KBM-7 (cell line): Measurements from ENCODE around the gene TCP11X1.
"Not testable (repeated sequence)": the region's sequence is repeated elsewhere in the genome, so short reads cannot be mapped to it uniquely, and the experiment has no call there.

Experiments
- DNase-seq: peaks from one replicate; pipeline ENCODE4 v3.0.0-alpha.2; 2015
- in situ Hi-C: fragments of 300-500 bp; cut with MboI; formaldehyde crosslinking; loops from 2 replicates; pipeline ENCODE4 v1.14.3; 2020; ENCODE audit warnings: low sequenced_read_pairs, low pct_unique_long_range_greater_than_20kb, mixed read lengths

TCP11X1 gene

DNA sequence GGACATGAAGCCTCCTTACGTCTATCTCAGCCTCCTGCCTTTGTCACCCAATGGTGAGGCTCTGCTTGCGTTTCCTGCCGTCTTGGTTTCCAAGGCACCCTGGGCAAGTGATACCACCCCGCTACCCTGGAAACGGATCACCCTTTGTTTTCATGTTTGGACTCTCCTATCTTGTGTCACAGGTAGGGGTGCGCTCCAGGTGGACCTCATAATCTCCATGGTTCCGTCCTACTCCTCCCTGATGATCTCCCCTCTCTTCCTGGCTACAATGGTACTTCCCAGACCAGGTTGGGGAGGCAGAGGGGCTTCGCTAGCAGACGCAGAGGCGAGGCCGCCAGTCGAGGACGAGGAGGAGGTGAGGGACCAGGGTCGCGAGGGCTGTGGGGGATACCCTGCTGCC is at the start of gene TCP11X1:
TSS of gene TCP11X1 (plus strand) at position 316 of the 400 bp plus-strand sequence.
- DNase-seq, in situ Hi-C loops: not testable (repeated sequence)

DNA sequence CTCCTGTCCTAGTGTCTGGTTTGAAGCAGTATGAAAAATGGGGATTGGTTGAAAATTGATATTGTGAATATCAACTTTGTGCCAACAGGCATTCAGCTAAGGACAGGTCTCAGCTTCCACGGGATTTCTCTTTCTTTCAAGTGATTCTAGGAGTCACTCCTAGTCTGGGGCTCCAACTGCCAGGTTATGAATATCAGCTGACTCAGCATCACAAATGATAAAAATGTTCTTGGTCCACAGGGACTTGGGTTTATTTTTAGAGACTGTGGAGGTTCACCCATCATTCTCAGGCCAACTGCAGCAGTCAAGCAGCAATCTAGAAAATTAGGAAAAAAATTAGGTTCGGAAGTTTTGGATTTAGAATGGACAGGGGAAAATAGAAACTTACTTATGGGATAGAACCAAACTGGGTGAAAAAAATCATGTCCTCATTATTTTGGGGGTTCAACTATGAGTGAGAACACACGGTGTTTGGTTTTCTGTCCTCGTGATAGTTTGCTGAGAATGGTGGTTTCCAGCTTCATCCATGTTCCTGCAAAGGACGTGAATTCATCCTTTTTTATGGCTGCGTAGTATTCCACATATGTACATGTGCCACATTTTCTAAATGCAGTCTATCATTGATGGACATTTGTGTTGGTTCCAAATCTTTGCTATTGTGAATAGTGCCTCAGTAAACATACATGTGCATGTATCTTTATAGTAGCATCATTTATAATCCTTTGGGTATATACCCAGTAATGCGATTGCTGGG is 29.0 kb upstream of the TCP11X1 start:
- in situ Hi-C loops, result no loop called here
- DNase-seq, result no peak

DNA sequence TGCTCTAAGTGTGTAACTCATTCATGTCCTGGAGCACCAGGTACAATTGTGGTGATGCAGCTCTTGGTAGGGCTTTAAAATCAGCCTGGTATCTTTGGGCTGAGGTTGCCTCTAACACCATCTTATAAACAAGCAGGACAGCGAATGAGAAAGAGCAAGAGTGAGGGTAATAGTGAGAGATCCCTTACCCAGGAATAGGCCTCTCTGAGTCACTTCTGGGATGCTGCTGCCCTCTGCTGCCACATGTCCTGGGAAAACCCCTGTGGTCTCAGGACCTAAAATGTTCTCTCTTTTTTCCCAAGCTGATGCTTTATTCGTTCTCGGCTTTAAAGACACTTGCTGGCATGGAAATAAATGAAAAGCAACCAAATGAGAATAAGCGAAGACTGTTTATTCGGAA is 7.2 kb upstream of the TCP11X1 start:
- in situ Hi-C loops, result not testable (repeated sequence)

DNA sequence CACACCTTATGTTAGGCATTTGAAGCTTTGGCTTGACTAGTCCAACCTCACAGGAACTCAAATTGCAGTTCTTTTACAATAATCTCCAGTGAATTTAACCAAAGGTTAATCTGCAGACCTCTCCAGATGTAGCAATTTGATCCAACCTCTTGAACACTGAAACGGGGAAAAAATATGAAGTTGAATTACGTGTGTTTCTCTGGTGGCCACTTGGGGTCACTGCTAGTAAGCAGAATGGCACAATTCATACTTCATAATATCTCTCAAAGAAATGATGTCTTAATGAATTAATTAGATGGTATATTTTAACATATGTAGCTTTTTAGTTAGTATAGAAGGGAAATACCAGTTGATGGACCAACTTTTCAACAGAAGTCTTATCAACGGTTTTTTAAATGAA is 1.4 kb downstream of the TCP11X1 start:
- in situ Hi-C loops, DNase-seq: not testable (repeated sequence)

More for the DNA sequence above, 7.2 kb upstream of the TCP11X1 start:
- not testable (repeated sequence) for DNase-seq

DNA sequence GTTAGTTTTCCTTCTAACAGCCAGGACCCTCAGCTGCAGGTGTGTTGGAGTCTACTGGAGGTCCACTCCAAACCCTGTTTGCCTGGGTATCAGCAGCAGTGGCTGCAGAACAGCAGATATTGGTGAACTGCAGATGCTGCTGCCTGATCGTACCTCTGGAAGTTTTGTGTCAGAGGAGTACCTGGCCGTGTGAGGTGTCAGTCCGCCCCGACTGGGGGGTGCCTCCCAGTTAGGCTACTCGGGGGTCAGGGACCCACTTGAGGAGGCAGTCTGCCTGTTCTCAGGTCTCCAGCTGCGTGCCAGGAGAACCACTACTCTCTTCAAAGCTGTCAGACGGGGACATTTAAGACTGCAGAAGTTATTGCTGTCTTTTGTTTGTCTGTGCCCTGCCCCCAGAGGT is 20.6 kb downstream of the TCP11X1 start:
- DNase-seq, in situ Hi-C loops: not testable (repeated sequence)

DNA sequence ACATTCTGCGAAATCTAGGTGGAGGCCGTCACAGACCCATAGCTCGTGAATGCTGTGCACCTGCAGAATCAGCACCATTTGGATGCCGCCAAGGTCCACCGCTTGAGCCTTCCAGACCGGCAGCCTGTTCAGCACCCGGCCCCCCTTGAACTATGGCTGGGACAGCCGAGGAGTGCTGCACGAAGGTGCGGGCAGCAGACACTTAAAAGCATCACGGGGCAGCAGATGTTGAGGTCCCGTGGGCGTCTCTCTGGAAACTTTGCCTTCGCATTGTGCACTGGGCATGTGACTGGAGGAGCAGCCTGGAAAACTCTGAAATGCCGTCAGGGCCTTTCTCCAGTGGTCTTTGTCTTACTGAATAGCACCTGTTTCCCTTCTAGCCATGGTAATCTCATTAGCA is 25.2 kb downstream of the TCP11X1 start:
- in situ Hi-C loops, DNase-seq: not testable (repeated sequence)

DNA sequence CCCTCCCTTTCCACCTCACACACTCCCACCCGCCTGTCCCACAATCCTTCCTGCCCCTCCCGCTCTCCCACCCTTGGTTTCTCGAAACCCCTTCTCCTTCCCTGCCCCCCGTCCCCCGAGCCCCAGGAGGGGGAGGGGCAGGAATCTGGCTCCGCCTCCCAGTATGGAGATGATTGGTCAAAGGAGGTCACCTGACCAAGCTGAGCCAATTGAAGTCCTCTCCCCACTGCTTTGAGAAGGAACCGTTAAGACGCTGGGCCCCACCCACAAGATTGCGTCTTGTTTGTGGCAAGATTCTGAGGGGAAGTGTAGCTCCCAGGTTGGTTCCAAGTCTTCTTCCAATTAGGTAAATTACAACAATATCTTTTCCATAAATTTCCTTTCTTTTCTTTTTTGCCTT is 31.8 kb downstream of the TCP11X1 start, which contains the start of gene NXF2:
TSS of gene NXF2 (plus strand) at position 275 of the 400 bp plus-strand sequence. CDS start 59,912 bp downstream, outside the sequence.
- in situ Hi-C loops, DNase-seq: not testable (repeated sequence)

DNA sequence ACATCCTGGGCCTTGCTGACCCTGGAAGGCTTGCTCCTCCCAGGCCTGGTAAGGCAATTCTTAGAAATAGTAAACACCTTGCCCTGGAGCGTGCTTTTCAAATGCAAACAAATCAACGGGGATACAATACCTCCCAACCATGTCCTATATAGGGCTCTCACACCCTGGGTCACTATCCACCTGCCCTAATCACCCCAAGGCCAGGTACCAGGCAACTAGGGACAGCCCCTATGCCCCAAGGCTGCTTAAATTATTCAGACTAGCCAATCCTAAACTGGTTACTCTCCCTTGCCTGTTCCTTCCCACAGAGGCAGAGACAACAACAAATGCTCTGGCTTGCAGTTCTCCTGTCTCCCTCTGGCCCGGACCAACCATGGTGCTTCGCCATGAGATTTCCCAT is 57.1 kb downstream of the TCP11X1 start:
- DNase-seq, in situ Hi-C loops: not testable (repeated sequence)
